GM12878 (cell line): Measurements from ENCODE around the gene MESD. TPM values are rescaled to one million over a fixed set of nuclear protein-coding genes. Genes with fewer than 3 reads are reported as not detected.

Source experiments
- ATF2 ChIP-seq: IDR thresholded peaks from 2 replicates; pipeline ENCODE4 v1.6.1; 2012; ENCODE audit warnings: low read length, inconsistent platforms
- ATF7 ChIP-seq: fragments of 450-650 bp; IDR thresholded peaks from 2 replicates; pipeline ENCODE4 v1.6.1; 2016; ENCODE audit warnings: low read depth, mild to moderate bottlenecking
- CBX5 ChIP-seq: sonication (generic); IDR thresholded peaks from 2 replicates; pipeline ENCODE4 v1.6.1; 2016; ENCODE audit warnings: low read depth, moderate library complexity, mild to moderate bottlenecking, inconsistent platforms
- CHD2 ChIP-seq: IDR thresholded peaks from 2 replicates; pipeline ENCODE4 v1.6.1; 2011; ENCODE audit warnings: low read depth, low read length, improper control_type of control experiment, borderline replicate concordance
- CREB1 ChIP-seq: IDR thresholded peaks from 2 replicates; pipeline ENCODE4 v1.6.1; 2012; ENCODE audit warnings: low read depth, mild to moderate bottlenecking, inconsistent platforms
- DPF2 ChIP-seq: fragments of 450-650 bp; IDR thresholded peaks from 2 replicates; pipeline ENCODE4 v1.6.1; 2017; ENCODE audit warnings: mild to moderate bottlenecking
- EZH2 ChIP-seq: IDR thresholded peaks from 2 replicates; pipeline ENCODE4 v1.6.1; 2012; ENCODE audit warnings: low read depth, mild to moderate bottlenecking, control low read depth, inconsistent platforms, low read length, borderline replicate concordance; ENCODE audit not compliant: control insufficient read depth
- IRF5 ChIP-seq: fragments of 450-650 bp; IDR thresholded peaks from 2 replicates; pipeline ENCODE4 v1.6.1; 2017; ENCODE audit warnings: borderline replicate concordance
- MAX ChIP-seq: IDR thresholded peaks from 2 replicates; pipeline ENCODE4 v1.6.1; 2012; ENCODE audit warnings: low read depth, low read length, improper control_type of control experiment
- MYB ChIP-seq: fragments of 150-350 bp; IDR thresholded peaks from 2 replicates; pipeline ENCODE4 v1.6.1; 2014; ENCODE audit warnings: mild to moderate bottlenecking, low read depth, low read length, borderline replicate concordance
- NFXL1 ChIP-seq: fragments of 450-650 bp; IDR thresholded peaks from 2 replicates; pipeline ENCODE4 v1.6.1; 2017; ENCODE audit warnings: antibody characterized with exemption, mild to moderate bottlenecking, borderline replicate concordance
- PAX8 ChIP-seq: fragments of 450-650 bp; IDR thresholded peaks from 2 replicates; pipeline ENCODE4 v1.6.1; 2017; ENCODE audit warnings: mild to moderate bottlenecking, moderate library complexity
- PML ChIP-seq: IDR thresholded peaks from 2 replicates; pipeline ENCODE4 v1.6.1; 2012; ENCODE audit warnings: low read length, inconsistent platforms
- RAD51 ChIP-seq: fragments of 450-650 bp; IDR thresholded peaks from 2 replicates; pipeline ENCODE4 v1.6.1; 2016; ENCODE audit warnings: moderate library complexity, mild to moderate bottlenecking, inconsistent platforms
- RELA ChIP-seq: fragments of 450-650 bp; IDR thresholded peaks from 2 replicates; pipeline ENCODE4 v1.8.0; 2014; ENCODE audit warnings: borderline replicate concordance; ENCODE audit not compliant: partially characterized antibody
- SMAD5 ChIP-seq: IDR thresholded peaks from 2 replicates; pipeline ENCODE4 v1.6.1; 2016; ENCODE audit warnings: antibody characterized with exemption, low read depth
- STAT3 ChIP-seq: IDR thresholded peaks from 2 replicates; pipeline ENCODE4 v1.6.1; 2011; ENCODE audit warnings: low read depth, low read length, improper control_type of control experiment
- TCF3 ChIP-seq: IDR thresholded peaks from 2 replicates; pipeline ENCODE4 v1.6.1; 2012; ENCODE audit warnings: low read depth, mild to moderate bottlenecking, low read length, borderline replicate concordance; ENCODE audit not compliant: insufficient read depth
- USF2 ChIP-seq: IDR thresholded peaks from 2 replicates; pipeline ENCODE4 v1.6.1; 2011; ENCODE audit warnings: low read depth, low read length, improper control_type of control experiment, borderline replicate concordance
- YBX1 ChIP-seq: fragments of 450-650 bp; IDR thresholded peaks from 2 replicates; pipeline ENCODE4 v1.6.1; 2016; ENCODE audit warnings: antibody characterized with exemption
- ZNF687 ChIP-seq: fragments of 450-650 bp; IDR thresholded peaks from 2 replicates; pipeline ENCODE4 v1.6.1; 2017; ENCODE audit warnings: mild to moderate bottlenecking, moderate library complexity
- polyA plus RNA-seq, 11 experiments: library from polyadenylated mRNA; depleted of rRNA in 4 of 11; unstranded in 6 of 11; stranded (reverse) in 5 of 11; fragments of >200 nt; fragmentation: Nextera tagmentation in 4 of 11; fragmentation: Illumina TruSeq in 1 of 11; extraction: Ambion mirVana in 4 of 11; extraction: Trizol in 1 of 11; gene quantifications; 1 replicate in 1 of 11; 2 replicates in 10 of 11; pipeline versions ENCODE4 v1.2.1 to v1.2.3, GENCODE V29; 2011 to 2016; ENCODE audit warnings: inconsistent platforms in 2 of 11, missing spikeins in 2 of 11, low read depth in 1 of 11
- total RNA-seq, 4 experiments: library from RNA; depleted of rRNA in 3 of 4; stranded (reverse); fragments of >200 nt in 3 of 4; fragmentation: Illumina TruSeq in 1 of 4; extraction: Trizol in 1 of 4; gene quantifications; 2 replicates each; pipeline versions ENCODE4 v1.2.1 to v1.2.3, GENCODE V29; 2013 to 2021

MESD gene
- total and polyA plus RNA-seq, 10 of the 15 experiments (the other 5 are each of a cell fraction or from before 2014, with no cell fraction given) = 10.2 to 39.8 (median 20.9) TPM

- TF ChIP-seq TCF3 = no peak
- TF ChIP-seq MAX = peak; percentile 9; the same call in 1 of the 2 replicates
- peak; percentile 65 for TF ChIP-seq DPF2
- TF ChIP-seq PML = no peak
- TF ChIP-seq ATF7 = no peak
- TF ChIP-seq EZH2 = no peak
- TF ChIP-seq CBX5 = no peak
- TF ChIP-seq ZNF687 = peak; percentile 50
- TF ChIP-seq CHD2 = no peak
- TF ChIP-seq SMAD5 = no peak
- TF ChIP-seq USF2 = no peak
- TF ChIP-seq PAX8 = no peak
- no peak for TF ChIP-seq NFXL1
- no peak for TF ChIP-seq RELA
- TF ChIP-seq CREB1 = 0 out of 2 replicates have a peak, but pooled peaks have one; percentile 10
- TF ChIP-seq STAT3 = no peak
- TF ChIP-seq IRF5 = no peak
- TF ChIP-seq MYB = no peak
- TF ChIP-seq RAD51 = no peak
- TF ChIP-seq YBX1 = no peak
- TF ChIP-seq ATF2 = no peak
Observed at GRCh38 chr15:81001152-81002008, 11.8 kb upstream of the MESD start (continued).
